MM.1S (cell line): Measurements from ENCODE around the gene ADAMTS12.

Experiments
- DNase-seq: peaks from one replicate; pipeline ENCODE4 v3.0.0-alpha.2; 2015
- H2AFZ ChIP-seq: fragments of 300-600 bp; sonication (generic); 2 replicates; pipeline ENCODE4 v1.6.0; 2016; ENCODE audit warnings: antibody characterized with exemption, low read length
- H3F3A ChIP-seq: fragments of 300-600 bp; sonication (generic); 2 replicates; pipeline ENCODE4 v1.6.1; 2016; ENCODE audit warnings: mild to moderate bottlenecking, antibody characterized with exemption, low read length, moderate library complexity, mixed read lengths; ENCODE audit not compliant: insufficient read depth
- H3K27ac ChIP-seq: fragments of 300-600 bp; sonication (generic); 2 replicates; pipeline ENCODE4 v1.5.1; 2016; ENCODE audit warnings: mild to moderate bottlenecking, low read length
- H3K27me3 ChIP-seq: fragments of 300-600 bp; sonication (generic); replicated peaks from 2 replicates; pipeline ENCODE4 v1.6.0; 2016; ENCODE audit warnings: low read length; ENCODE audit not compliant: insufficient read depth
- H3K36me3 ChIP-seq: fragments of 300-600 bp; sonication (generic); replicated peaks from 2 replicates; pipeline ENCODE4 v1.6.1; 2016; ENCODE audit warnings: mild to moderate bottlenecking, low read length, mixed read lengths; ENCODE audit not compliant: insufficient read depth
- H3K4me1 ChIP-seq: fragments of 300-600 bp; sonication (generic); 2 replicates; pipeline ENCODE4 v1.6.1; 2016; ENCODE audit warnings: low read length, mixed read lengths
- H3K4me2 ChIP-seq: fragments of 300-600 bp; sonication (generic); 2 replicates; pipeline ENCODE4 v1.6.0; 2016; ENCODE audit warnings: low read depth, low read length
- H3K4me3 ChIP-seq: fragments of 300-600 bp; sonication (generic); 2 replicates; pipeline ENCODE4 v1.5.1; 2016; ENCODE audit warnings: low read length, mixed read lengths
- H3K79me2 ChIP-seq: fragments of 300-600 bp; sonication (generic); 2 replicates; pipeline ENCODE4 v1.6.1; 2016; ENCODE audit warnings: mixed run types, low read length, mixed read lengths
- H3K9ac ChIP-seq: fragments of 300-600 bp; sonication (generic); 2 replicates; pipeline ENCODE4 v1.6.1; 2016; ENCODE audit warnings: low read length, mixed read lengths
- H3K9me2 ChIP-seq: fragments of 300-600 bp; sonication (generic); replicated peaks from 2 replicates; pipeline ENCODE4 v1.6.1; 2016; ENCODE audit warnings: mild to moderate bottlenecking, low read length, mixed read lengths; ENCODE audit not compliant: insufficient read depth
- H3K9me3 ChIP-seq: fragments of 300-600 bp; sonication (generic); replicated peaks from 2 replicates; pipeline ENCODE4 v1.6.1; 2016; ENCODE audit warnings: mild to moderate bottlenecking, low read length, mixed read lengths; ENCODE audit not compliant: insufficient read depth
- H4K20me1 ChIP-seq: fragments of 300-600 bp; sonication (generic); 2 replicates; pipeline ENCODE4 v1.6.1; 2016; ENCODE audit warnings: mild to moderate bottlenecking, low read length, moderate library complexity, mixed read lengths; ENCODE audit not compliant: insufficient read depth
- CTCF ChIP-seq: fragments of 300-600 bp; sonication (generic); IDR thresholded peaks from 2 replicates; pipeline ENCODE4 v1.5.1; 2016; ENCODE audit warnings: antibody characterized with exemption, low read length, mixed read lengths
- EZH2 ChIP-seq: fragments of 300-600 bp; sonication (generic); optimal IDR thresholded peaks from 2 replicates; pipeline ENCODE3; 2017; ENCODE audit warnings: low read depth, mild to moderate bottlenecking, antibody characterized with exemption, low read length, mixed read lengths
- EZH2phosphoT487 ChIP-seq: fragments of 300-600 bp; sonication (generic); IDR thresholded peaks from 2 replicates; pipeline ENCODE4 v1.6.1; 2018; ENCODE audit warnings: antibody characterized with exemption, low read length

Gene ADAMTS12

GRCh38 chr5:33742181-33742580, 149.6 kb downstream of the ADAMTS12 start:
- TF ChIP-seq EZH2 = no peak
- TF ChIP-seq CTCF = no peak
- TF ChIP-seq EZH2phosphoT487 = no peak
- H3K36me3 ChIP-seq = no peaks in the 10 kb centered on the region
- no peaks in the 10 kb centered on the region for H3F3A ChIP-seq
- no peak overlapping the region for H3K4me3 ChIP-seq
- no peaks in the 10 kb centered on the region for H4K20me1 ChIP-seq
- no peaks in the 10 kb centered on the region for H3K27me3 ChIP-seq
- no peak overlapping the region for H3K9ac ChIP-seq
- H3K9me3 ChIP-seq = no peaks in the 10 kb centered on the region
- H3K9me2 ChIP-seq = no peaks in the 10 kb centered on the region
- H3K27ac ChIP-seq = no peak overlapping the region
- no peak overlapping the region for H3K4me2 ChIP-seq
- no peak overlapping the region for H2AFZ ChIP-seq
- H3K4me1 ChIP-seq = no peaks in the 10 kb centered on the region
- DNase-seq = no peak
- H3K79me2 ChIP-seq = no peaks in the 10 kb centered on the region

GRCh38 chr5:33738967-33739366, 152.8 kb downstream of the ADAMTS12 start:
- H3K9me2 ChIP-seq = no peaks in the 10 kb centered on the region
- no peak for DNase-seq
- no peaks in the 10 kb centered on the region for H3F3A ChIP-seq

GRCh38 chr5:33738097-33738496, 153.7 kb downstream of the ADAMTS12 start:
- no peaks in the 10 kb centered on the region for H3K27me3 ChIP-seq

More at GRCh38 chr5:33738967-33739366, 152.8 kb downstream of the ADAMTS12 start:
- no peaks in the 10 kb centered on the region for H4K20me1 ChIP-seq
- no peaks in the 10 kb centered on the region for H3K79me2 ChIP-seq
- H3K27ac ChIP-seq = no peak overlapping the region
- H3K9ac ChIP-seq = no peak overlapping the region
- H3K4me1 ChIP-seq = no peaks in the 10 kb centered on the region
- H3K4me2 ChIP-seq = no peak overlapping the region
- H3K27me3 ChIP-seq = no peaks in the 10 kb centered on the region
- H3K36me3 ChIP-seq = no peaks in the 10 kb centered on the region
- H3K9me3 ChIP-seq = no peaks in the 10 kb centered on the region
- no peak overlapping the region for H3K4me3 ChIP-seq
- no peak overlapping the region for H2AFZ ChIP-seq
- TF ChIP-seq EZH2phosphoT487 = no peak
- no peak for TF ChIP-seq EZH2
- TF ChIP-seq CTCF = no peak

More at GRCh38 chr5:33738097-33738496, 153.7 kb downstream of the ADAMTS12 start:
- Histone ChIP-seq H3K27ac (no peak overlapping the region), H2AFZ (no peak overlapping the region), H3K4me3 (no peak overlapping the region), H3K36me3 (no peaks in the 10 kb centered on the region), H3K9me3 (no peaks in the 10 kb centered on the region), H3K9ac (no peak overlapping the region), H3K9me2 (no peaks in the 10 kb centered on the region), H3F3A (no peaks in the 10 kb centered on the region), H4K20me1 (no peaks in the 10 kb centered on the region), H3K4me2 (no peak overlapping the region), H3K4me1 (no peaks in the 10 kb centered on the region), H3K79me2 (no peaks in the 10 kb centered on the region)
- TF ChIP-seq EZH2 (no peak), EZH2phosphoT487 (no peak), CTCF (no peak)
- no peak for DNase-seq
